Osteocyte (in vitro differentiated cells): ENCODE measurements around the gene PNPO. TPM values are rescaled to one million over a fixed set of nuclear protein-coding genes. Genes with fewer than 3 reads are reported as not detected.
"Not testable (repeated sequence)": the region's sequence is repeated elsewhere in the genome, so short reads cannot be mapped to it uniquely, and the experiment has no call there.

ENCODE experiments used
- DNase-seq: peaks from one replicate; pipeline ENCODE4 v3.0.0; 2021; ENCODE audit warnings: mixed read lengths; ENCODE audit not compliant: unreplicated experiment; ENCODE audit errors: extremely low spot score
- H3K27ac Mint-ChIP-seq: one replicate; pipeline ENCODE4 v1.8.0; 2021; ENCODE audit warnings: mild to moderate bottlenecking, mixed read lengths; ENCODE audit not compliant: unreplicated experiment
- H3K27me3 Mint-ChIP-seq: one replicate; pipeline ENCODE4 v1.8.0; 2021; ENCODE audit warnings: mixed read lengths; ENCODE audit not compliant: unreplicated experiment
- H3K36me3 Mint-ChIP-seq: one replicate; pipeline ENCODE4 v1.8.0; 2021; ENCODE audit warnings: mixed read lengths; ENCODE audit not compliant: unreplicated experiment
- H3K4me1 Mint-ChIP-seq: one replicate; pipeline ENCODE4 v1.8.0; 2021; ENCODE audit warnings: mixed read lengths; ENCODE audit not compliant: unreplicated experiment
- H3K4me3 Mint-ChIP-seq: one replicate; pipeline ENCODE4 v1.8.0; 2021; ENCODE audit warnings: mild to moderate bottlenecking, moderate library complexity, mixed read lengths; ENCODE audit not compliant: unreplicated experiment
- H3K9me3 Mint-ChIP-seq: one replicate; pipeline ENCODE4 v1.8.0; 2021; ENCODE audit warnings: mixed read lengths; ENCODE audit not compliant: unreplicated experiment
- total RNA-seq: library from RNA; stranded (reverse); gene quantifications from 2 replicates; pipeline ENCODE4 v1.2.1, GENCODE V29; 2021
- TF ChIP-seq, protein P1 (sequence below): fragments of 200-600 bp; sonication (generic); IDR thresholded peaks from 2 replicates; pipeline ENCODE4 v1.5.0; 2021; ENCODE audit warnings: antibody characterized with exemption, mild to moderate bottlenecking, moderate library complexity

The PNPO gene
- total RNA-seq, 1 donor from 2014 or later, result 9.0 TPM

DNA sequence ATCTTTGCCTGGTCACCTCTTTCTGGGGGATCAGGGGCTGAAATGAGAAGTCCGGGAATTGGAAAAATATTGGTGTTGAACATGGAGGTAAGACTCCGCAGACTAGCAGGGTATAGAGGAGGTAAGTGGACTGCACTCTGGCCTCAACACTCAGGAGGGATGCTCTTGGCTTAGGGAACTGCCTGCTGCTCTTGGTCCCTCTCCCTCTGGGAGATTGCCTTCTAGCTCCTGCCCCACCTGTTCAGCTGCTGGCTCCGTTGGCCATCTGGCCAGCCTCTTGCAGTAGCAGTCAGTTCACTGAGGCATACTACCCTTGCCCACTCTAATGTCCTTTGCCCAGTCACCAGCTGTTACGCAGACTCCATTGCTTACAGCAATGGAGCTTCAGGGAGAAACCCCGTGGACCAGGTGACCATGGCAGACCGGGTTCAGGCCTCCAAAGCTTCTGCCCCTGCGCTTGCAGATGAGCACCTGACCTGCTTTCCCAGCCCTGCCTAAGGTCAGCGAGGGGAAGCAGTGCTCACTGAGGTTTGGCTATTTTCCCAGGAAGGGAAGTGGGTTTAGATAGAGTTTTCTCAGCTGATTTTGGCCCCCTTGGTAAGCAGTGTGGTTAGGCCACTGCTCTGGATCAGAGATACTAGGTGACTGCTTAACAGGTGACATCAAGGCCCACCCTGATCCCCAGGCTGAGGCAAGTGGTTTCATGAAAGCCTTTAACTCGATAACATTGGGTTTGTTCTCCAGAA, 41.4 kb downstream of the PNPO start:
- H3K4me3 Mint-ChIP-seq, result no peak overlapping the region
- no peaks in the 10 kb centered on the region for H3K9me3 Mint-ChIP-seq
- no peaks in the 10 kb centered on the region for H3K27me3 Mint-ChIP-seq
- peaks cover 25% of the 10 kb centered on the region for H3K36me3 Mint-ChIP-seq
- no peak overlapping the region for H3K27ac Mint-ChIP-seq
- H3K4me1 Mint-ChIP-seq, result peaks cover 11% of the 10 kb centered on the region
- DNase-seq, result no peak
- TF ChIP-seq, protein P1, sequence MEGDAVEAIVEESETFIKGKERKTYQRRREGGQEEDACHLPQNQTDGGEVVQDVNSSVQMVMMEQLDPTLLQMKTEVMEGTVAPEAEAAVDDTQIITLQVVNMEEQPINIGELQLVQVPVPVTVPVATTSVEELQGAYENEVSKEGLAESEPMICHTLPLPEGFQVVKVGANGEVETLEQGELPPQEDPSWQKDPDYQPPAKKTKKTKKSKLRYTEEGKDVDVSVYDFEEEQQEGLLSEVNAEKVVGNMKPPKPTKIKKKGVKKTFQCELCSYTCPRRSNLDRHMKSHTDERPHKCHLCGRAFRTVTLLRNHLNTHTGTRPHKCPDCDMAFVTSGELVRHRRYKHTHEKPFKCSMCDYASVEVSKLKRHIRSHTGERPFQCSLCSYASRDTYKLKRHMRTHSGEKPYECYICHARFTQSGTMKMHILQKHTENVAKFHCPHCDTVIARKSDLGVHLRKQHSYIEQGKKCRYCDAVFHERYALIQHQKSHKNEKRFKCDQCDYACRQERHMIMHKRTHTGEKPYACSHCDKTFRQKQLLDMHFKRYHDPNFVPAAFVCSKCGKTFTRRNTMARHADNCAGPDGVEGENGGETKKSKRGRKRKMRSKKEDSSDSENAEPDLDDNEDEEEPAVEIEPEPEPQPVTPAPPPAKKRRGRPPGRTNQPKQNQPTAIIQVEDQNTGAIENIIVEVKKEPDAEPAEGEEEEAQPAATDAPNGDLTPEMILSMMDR, result no peak

DNA sequence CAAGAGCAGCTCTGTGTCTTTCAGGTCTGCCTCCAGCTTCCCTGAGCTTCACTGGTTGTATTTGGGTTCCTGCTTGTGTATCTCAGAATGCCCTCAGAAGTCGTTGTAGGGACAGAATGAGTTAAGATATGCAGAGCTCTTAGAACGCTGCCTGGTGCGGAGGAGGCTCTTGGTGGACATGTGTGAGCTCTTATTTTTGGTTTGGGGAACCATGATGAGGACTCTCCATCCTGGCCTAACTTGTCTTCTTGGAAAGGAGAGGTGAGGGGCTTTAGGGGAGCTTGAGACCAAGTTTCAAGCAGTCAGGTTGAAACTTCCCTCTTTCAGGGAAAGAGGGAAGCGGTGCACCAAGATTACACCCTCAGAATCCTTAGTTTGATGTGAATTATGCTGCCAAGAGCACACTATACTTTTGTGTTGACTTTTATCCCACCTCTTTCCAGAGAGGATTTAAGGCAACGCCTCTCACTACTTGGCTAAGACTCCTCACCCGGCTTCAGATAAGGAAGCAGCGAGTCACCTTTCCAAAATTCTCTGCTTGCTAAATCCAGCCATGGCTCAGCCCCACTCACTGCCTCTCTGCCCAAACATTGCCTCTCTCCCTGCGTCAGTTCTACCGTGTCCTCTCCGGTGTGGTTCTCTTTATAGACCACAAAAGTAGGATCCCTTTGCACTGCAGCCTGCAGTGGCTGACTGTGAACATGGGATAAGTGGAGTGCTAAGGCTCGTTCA, 42.3 kb downstream of the PNPO start:
- TF ChIP-seq, protein P1, result no peak
- no peaks in the 10 kb centered on the region for H3K9me3 Mint-ChIP-seq
- H3K4me1 Mint-ChIP-seq, result peaks cover 12% of the 10 kb centered on the region
- peaks cover 25% of the 10 kb centered on the region for H3K36me3 Mint-ChIP-seq
- H3K4me3 Mint-ChIP-seq, result no peak overlapping the region
- H3K27ac Mint-ChIP-seq, result no peak overlapping the region
- H3K27me3 Mint-ChIP-seq, result no peaks in the 10 kb centered on the region
- DNase-seq, result no peak

DNA sequence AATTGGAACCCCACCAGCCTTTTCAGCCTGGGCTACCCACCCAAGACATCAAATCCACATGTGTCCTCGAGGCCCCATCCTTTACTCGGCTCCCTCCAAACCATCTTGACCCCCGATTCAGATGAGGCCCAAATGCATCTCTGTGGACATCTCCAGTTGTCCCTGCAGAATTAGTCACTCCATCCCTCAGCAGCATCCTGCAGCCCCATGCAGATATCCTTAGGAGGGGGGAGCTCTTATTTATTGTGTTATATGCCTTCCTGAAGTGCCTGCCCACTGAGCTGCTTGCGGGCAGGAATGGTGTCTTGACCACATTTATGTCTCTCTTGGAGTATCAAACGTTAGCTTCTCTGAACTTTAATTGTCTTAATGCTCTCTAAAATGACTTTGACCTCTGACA, 45.1 kb downstream of the PNPO start:
- Mint-ChIP-seq H3K27me3 (no peaks in the 10 kb centered on the region), H3K36me3 (peaks cover 8% of the 10 kb centered on the region), H3K9me3 (no peaks in the 10 kb centered on the region), H3K4me1 (peaks cover 12% of the 10 kb centered on the region), H3K27ac (no peak overlapping the region), H3K4me3 (no peak overlapping the region)
- no peak for DNase-seq
- TF ChIP-seq, protein P1, result no peak

DNA sequence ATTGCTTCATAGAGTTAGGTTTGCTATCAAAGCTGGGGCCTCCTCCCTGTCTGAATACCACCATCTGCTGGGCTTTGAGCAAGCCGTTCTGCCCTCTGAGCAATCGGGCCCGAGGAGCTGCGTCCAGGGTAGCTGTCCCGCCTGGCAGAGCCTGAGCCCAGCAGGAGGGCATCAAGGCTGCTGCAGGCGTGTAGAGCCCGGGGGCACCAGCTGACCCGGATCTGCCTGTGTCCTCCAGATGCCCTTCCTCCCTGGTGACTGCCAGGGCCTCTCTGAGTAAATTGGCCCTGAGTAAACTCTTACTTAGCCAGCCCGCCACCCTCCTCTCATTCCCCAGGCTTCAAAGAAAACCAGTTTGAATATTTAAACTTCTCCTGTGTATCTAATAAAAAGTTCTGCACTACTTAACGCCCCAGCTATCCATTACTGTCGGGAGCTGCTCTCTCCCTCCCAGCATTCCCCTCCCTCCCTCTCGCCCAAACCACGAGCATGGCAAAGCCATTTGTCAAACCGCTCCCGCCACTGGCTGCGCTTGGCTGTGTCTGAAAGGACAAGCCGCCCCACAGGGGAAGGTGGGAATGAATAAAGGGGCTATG, 46.0 kb downstream of the PNPO start:
- TF ChIP-seq, protein P1, result no peak
- Mint-ChIP-seq H3K9me3 (no peaks in the 10 kb centered on the region), H3K27ac (peak overlapping the region; percentile 24), H3K36me3 (peaks cover 8% of the 10 kb centered on the region), H3K4me3 (no peak overlapping the region), H3K4me1 (peaks cover 12% of the 10 kb centered on the region), H3K27me3 (peaks cover 2% of the 10 kb centered on the region)
- peak; percentile 88 for DNase-seq

DNA sequence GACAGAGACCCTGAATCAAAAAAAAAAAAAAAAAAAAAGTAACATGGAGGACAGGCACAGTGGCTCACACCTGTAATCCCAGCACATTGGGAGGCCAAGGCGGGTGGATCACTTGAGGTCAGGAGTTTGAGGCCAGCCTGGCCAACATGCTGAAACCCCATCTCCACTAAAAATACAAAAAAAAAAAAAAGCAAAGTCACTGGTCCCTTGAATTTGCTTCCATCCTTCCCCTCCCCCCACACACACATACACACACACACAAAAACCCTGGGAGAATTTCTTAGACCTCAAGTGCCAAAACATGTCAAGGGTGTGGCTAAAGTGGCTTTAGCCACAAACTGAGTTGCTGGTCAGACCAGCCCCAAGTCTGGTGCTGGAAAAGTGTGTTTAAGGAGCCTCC, 47.1 kb downstream of the PNPO start:
- not testable (repeated sequence) for H3K4me3 Mint-ChIP-seq, H3K27me3 Mint-ChIP-seq, H3K36me3 Mint-ChIP-seq, H3K9me3 Mint-ChIP-seq, H3K27ac Mint-ChIP-seq, DNase-seq
- H3K4me1 Mint-ChIP-seq, result peaks cover 12% of the 10 kb centered on the region
